H1 (cell line): ENCODE measurements around the gene CAPZA2. TPM values are rescaled to one million over a fixed set of nuclear protein-coding genes. Genes with fewer than 3 reads are reported as not detected.

Experiments
- EGR1 ChIP-seq: IDR thresholded peaks from 2 replicates; pipeline ENCODE4 v1.6.1; 2011; ENCODE audit warnings: low read depth, low read length, borderline replicate concordance
- MAFK ChIP-seq: IDR thresholded peaks from 2 replicates; pipeline ENCODE4 v1.6.1; 2012; ENCODE audit warnings: low read depth, mild to moderate bottlenecking, improper control_type of control experiment, low read length
- MAX ChIP-seq: IDR thresholded peaks from 2 replicates; pipeline ENCODE4 v1.6.1; 2012; ENCODE audit warnings: inconsistent platforms
- RFX5 ChIP-seq: IDR thresholded peaks from 2 replicates; pipeline ENCODE4 v1.6.1; 2011; ENCODE audit warnings: low read depth, low read length, improper control_type of control experiment, borderline replicate concordance
- SIN3A ChIP-seq, 2 experiments: IDR thresholded peaks in 1 of 2; conservative IDR thresholded peaks in 1 of 2; 2 replicates each; pipeline ENCODE4 v1.6.1; 2011 to 2012; ENCODE audit warnings: low read length in 2 of 2, improper control_type of control experiment in 1 of 2, low read depth in 1 of 2, mild to moderate bottlenecking in 1 of 2
- TEAD4 ChIP-seq: IDR thresholded peaks from 2 replicates; pipeline ENCODE4 v1.6.1; 2012; ENCODE audit warnings: low read depth, low read length, inconsistent platforms, mixed read lengths
- polyA plus RNA-seq, 7 experiments: library from polyadenylated mRNA; depleted of rRNA in 3 of 7; stranded (reverse) in 5 of 7; unstranded in 2 of 7; fragments of >200 nt in 5 of 7; fragments of 200-250 nt in 2 of 7; gene quantifications; 1 replicate in 5 of 7; 2 replicates in 1 of 7; 4 replicates in 1 of 7; pipeline versions ENCODE4 v1.2.1 to v1.2.3, GENCODE V29; 2011 to 2013; ENCODE audit warnings: missing spikeins in 2 of 7, mixed read lengths in 2 of 7
- total RNA-seq: library from RNA; stranded (reverse); fragmentation: NEBNext Ultra II Directional; extraction: Animal tissue kit (Norgen Biotek cat#: 25700); gene quantifications from 2 replicates; pipeline ENCODE4 v1.2.1, GENCODE V29; 2021

The CAPZA2 gene
- total and polyA plus RNA-seq, 2 of the 8 experiments (the other 6 are each of a cell fraction or from before 2014, with no cell fraction given) = 33.2 to 145 TPM

- TF ChIP-seq MAX (no peak), TEAD4 (no peak), SIN3A (conservative IDR thresholded peaks at IDR 0.05 in 1 of 2, IDR thresholded peaks at IDR 0.05 in 1 of 2; ENCODE audit: low read depth in 1 of 2, low read length in 2 of 2) (no peak), RFX5 (no peak), MAFK (no peak), EGR1 (no peak)
These were observed 44.0 kb downstream of the CAPZA2 start (continued) for GRCh38 chr7:116906391-116906790.
